Islet of Langerhans (tissue), 1 donor: Measurements from ENCODE around the gene DLGAP1.

Experiments
- FAIRE-seq: peaks from one replicate; lab custom pipeline; 2011; peaks lifted over from hg19 to GRCh38; lab: Jason Lieb, UNC

DLGAP1 gene

GRCh38 chr18:4157352-4157751, 297.8 kb downstream of the DLGAP1 start:
- no peak for FAIRE-seq

- FAIRE-seq: no peak
Measured at GRCh38 chr18:4146797-4147196, 308.3 kb downstream of the DLGAP1 start.

GRCh38 chr18:4144201-4144600, 310.9 kb downstream of the DLGAP1 start:
- no peak for FAIRE-seq

GRCh38 chr18:4143585-4143984, 311.5 kb downstream of the DLGAP1 start:
- FAIRE-seq: no peak

GRCh38 chr18:4142876-4143275, 312.2 kb downstream of the DLGAP1 start:
- no peak for FAIRE-seq

GRCh38 chr18:4134700-4135099, 320.4 kb downstream of the DLGAP1 start:
- FAIRE-seq: no peak

- FAIRE-seq: no peak
Measured at GRCh38 chr18:4130734-4131719, 324.1 kb downstream of the DLGAP1 start.

GRCh38 chr18:4126939-4127338, 328.2 kb downstream of the DLGAP1 start:
- no peak for FAIRE-seq

GRCh38 chr18:4125627-4126230, 329.4 kb downstream of the DLGAP1 start:
- no peak for FAIRE-seq

- FAIRE-seq: no peak
Measured at GRCh38 chr18:4125224-4125623, 329.9 kb downstream of the DLGAP1 start.

GRCh38 chr18:4119813-4120212, 335.3 kb downstream of the DLGAP1 start:
- no peak for FAIRE-seq

GRCh38 chr18:4119127-4119648, 335.9 kb downstream of the DLGAP1 start:
- FAIRE-seq: no peak

GRCh38 chr18:4108016-4108415, 347.1 kb downstream of the DLGAP1 start:
- FAIRE-seq: no peak

- no peak for FAIRE-seq
Measured at GRCh38 chr18:4107049-4107467, 348.0 kb downstream of the DLGAP1 start.

- peak; percentile 61 for FAIRE-seq
Measured at GRCh38 chr18:4106407-4107033, 348.6 kb downstream of the DLGAP1 start.

- no peak for FAIRE-seq
Measured at GRCh38 chr18:4102901-4103300, 352.2 kb downstream of the DLGAP1 start.

GRCh38 chr18:4101009-4101408, 354.1 kb downstream of the DLGAP1 start:
- FAIRE-seq: no peak

- no peak for FAIRE-seq
Measured at GRCh38 chr18:4096486-4096885, 358.6 kb downstream of the DLGAP1 start.

- no peak for FAIRE-seq
Measured at GRCh38 chr18:4093676-4094075, 361.4 kb downstream of the DLGAP1 start.

- FAIRE-seq: no peak
Measured at GRCh38 chr18:4084382-4084900, 370.7 kb downstream of the DLGAP1 start.

GRCh38 chr18:4078246-4078645, 376.9 kb downstream of the DLGAP1 start:
- no peak for FAIRE-seq

- FAIRE-seq: no peak
Measured at GRCh38 chr18:4077721-4078120, 377.4 kb downstream of the DLGAP1 start.

GRCh38 chr18:4077204-4077603, 377.9 kb downstream of the DLGAP1 start:
- no peak for FAIRE-seq
